ENCODE measurements around the gene TMEM163.

The TMEM163 gene

GRCh38 chr2:134457765-134458472 lies 260.9 kb downstream of the TMEM163 start:
- DNase-seq (ENCODE audit: low read depth), result no peak

- no peak for DNase-seq (ENCODE audit: low read depth)
These were observed 261.4 kb downstream of the TMEM163 start for GRCh38 chr2:134457353-134457752.

GRCh38 chr2:134455426-134455825 lies 263.4 kb downstream of the TMEM163 start:
- DNase-seq (ENCODE audit: low read depth), result no peak

- DNase-seq (ENCODE audit: low read depth), result no peak
These were observed 263.9 kb downstream of the TMEM163 start for GRCh38 chr2:134454931-134455330.

- no peak for DNase-seq (ENCODE audit: low read depth)
These were observed 264.4 kb downstream of the TMEM163 start for GRCh38 chr2:134454426-134454825.

- DNase-seq (ENCODE audit: low read depth), result no peak
These were observed 264.8 kb downstream of the TMEM163 start for GRCh38 chr2:134453973-134454372.

- no peak for DNase-seq (ENCODE audit: low read depth)
These were observed 265.3 kb downstream of the TMEM163 start for GRCh38 chr2:134453476-134453875.

- DNase-seq (ENCODE audit: low read depth), result no peak
These were observed 266.6 kb downstream of the TMEM163 start for GRCh38 chr2:134452042-134452733.

GRCh38 chr2:134451347-134451630 lies 267.5 kb downstream of the TMEM163 start:
- DNase-seq (ENCODE audit: low read depth), result no peak

GRCh38 chr2:134449751-134450513 lies 268.9 kb downstream of the TMEM163 start:
- no peak for DNase-seq (ENCODE audit: low read depth)

GRCh38 chr2:134449157-134449556 lies 269.6 kb downstream of the TMEM163 start:
- DNase-seq (ENCODE audit: low read depth), result no peak

- DNase-seq (ENCODE audit: low read depth), result no peak
These were observed 270.1 kb downstream of the TMEM163 start for GRCh38 chr2:134448650-134449049.

- no peak for DNase-seq (ENCODE audit: low read depth)
These were observed 271.1 kb downstream of the TMEM163 start for GRCh38 chr2:134447669-134448068.

- no peak for DNase-seq (ENCODE audit: low read depth)
These were observed 272.3 kb downstream of the TMEM163 start for GRCh38 chr2:134446383-134447017.

- no peak for DNase-seq (ENCODE audit: low read depth)
These were observed 272.8 kb downstream of the TMEM163 start for GRCh38 chr2:134445985-134446382.

GRCh38 chr2:134445116-134445515 lies 273.7 kb downstream of the TMEM163 start:
- no peak for DNase-seq (ENCODE audit: low read depth)

GRCh38 chr2:134443814-134444480 lies 274.9 kb downstream of the TMEM163 start:
- DNase-seq (ENCODE audit: low read depth), result no peak

GRCh38 chr2:134441153-134441863 lies 277.5 kb downstream of the TMEM163 start:
- no peak for DNase-seq (ENCODE audit: low read depth)

GRCh38 chr2:134440336-134440909 lies 278.4 kb downstream of the TMEM163 start:
- no peak for DNase-seq (ENCODE audit: low read depth)

GRCh38 chr2:134438371-134438770 lies 280.4 kb downstream of the TMEM163 start:
- DNase-seq (ENCODE audit: low read depth), result no peak

- no peak for DNase-seq (ENCODE audit: low read depth)
These were observed 282.1 kb downstream of the TMEM163 start for GRCh38 chr2:134436706-134437105.
